ENCODE data around the gene ADCY1. TPM values are rescaled to one million over a fixed set of nuclear protein-coding genes. Genes with fewer than 3 reads are reported as not detected.

Gene ADCY1
- total RNA-seq, 1 donor from 2014 or later, result 13.7 TPM

GRCh38 chr7:45623740-45624391, 49.7 kb downstream of the ADCY1 start:
- TF ChIP-seq CTCF (conservative IDR thresholded peaks at IDR 0.05), result no peak
- no peak for DNase-seq (ENCODE audit: low read depth, low spot score)
- H3K9me3 Mint-ChIP-seq, result peaks cover 14% of the 10 kb centered on the region
- H3K36me3 Mint-ChIP-seq (ENCODE audit: low read depth), result peaks cover 19% of the 10 kb centered on the region
- H3K27me3 Mint-ChIP-seq (ENCODE audit: low read depth), result no peaks in the 10 kb centered on the region
- H3K4me1 Mint-ChIP-seq, result peaks cover 7% of the 10 kb centered on the region
- H3K27ac Mint-ChIP-seq (ENCODE audit: unreplicated experiment), result no peak overlapping the region
- no peak overlapping the region for H3K4me3 Mint-ChIP-seq

- no peak overlapping the region for H3K4me3 Mint-ChIP-seq
- no peak for TF ChIP-seq CTCF (conservative IDR thresholded peaks at IDR 0.05)
- no peak for DNase-seq (ENCODE audit: low read depth, low spot score)
- no peak overlapping the region for H3K27ac Mint-ChIP-seq (ENCODE audit: unreplicated experiment)
- peaks cover 16% of the 10 kb centered on the region for H3K9me3 Mint-ChIP-seq
- H3K4me1 Mint-ChIP-seq, result peaks cover 7% of the 10 kb centered on the region
- H3K36me3 Mint-ChIP-seq (ENCODE audit: low read depth), result peaks cover 20% of the 10 kb centered on the region
- H3K27me3 Mint-ChIP-seq (ENCODE audit: low read depth), result no peaks in the 10 kb centered on the region
Measured at GRCh38 chr7:45624392-45624760, 50.2 kb downstream of the ADCY1 start.

- Mint-ChIP-seq H3K9me3 (peaks cover 12% of the 10 kb centered on the region), H3K27me3 (ENCODE audit: low read depth) (no peaks in the 10 kb centered on the region), H3K4me3 (no peak overlapping the region)
Measured at GRCh38 chr7:45625067-45625466, 50.9 kb downstream of the ADCY1 start.

GRCh38 chr7:45625714-45626440, 51.7 kb downstream of the ADCY1 start:
- Mint-ChIP-seq H3K9me3 (peaks cover 8% of the 10 kb centered on the region), H3K27ac (ENCODE audit: unreplicated experiment) (no peak overlapping the region), H3K4me1 (peaks cover 7% of the 10 kb centered on the region), H3K27me3 (ENCODE audit: low read depth) (no peaks in the 10 kb centered on the region), H3K4me3 (no peak overlapping the region), H3K36me3 (ENCODE audit: low read depth) (peaks cover 20% of the 10 kb centered on the region)
- no peak for TF ChIP-seq CTCF (conservative IDR thresholded peaks at IDR 0.05)
- DNase-seq (ENCODE audit: low read depth, low spot score), result no peak

More at GRCh38 chr7:45625067-45625466, 50.9 kb downstream of the ADCY1 start:
- DNase-seq (ENCODE audit: low read depth, low spot score), result no peak
- peaks cover 18% of the 10 kb centered on the region for H3K36me3 Mint-ChIP-seq (ENCODE audit: low read depth)
- TF ChIP-seq CTCF (conservative IDR thresholded peaks at IDR 0.05), result no peak
- no peak overlapping the region for H3K27ac Mint-ChIP-seq (ENCODE audit: unreplicated experiment)
- peaks cover 7% of the 10 kb centered on the region for H3K4me1 Mint-ChIP-seq

GRCh38 chr7:45626441-45627430, 52.6 kb downstream of the ADCY1 start:
- no peak for DNase-seq (ENCODE audit: low read depth, low spot score)
- no peak overlapping the region for H3K27ac Mint-ChIP-seq (ENCODE audit: unreplicated experiment)
- H3K27me3 Mint-ChIP-seq (ENCODE audit: low read depth), result no peaks in the 10 kb centered on the region
- no peak for TF ChIP-seq CTCF (conservative IDR thresholded peaks at IDR 0.05)
- no peak overlapping the region for H3K4me3 Mint-ChIP-seq
- H3K4me1 Mint-ChIP-seq, result peaks cover 3% of the 10 kb centered on the region
- H3K9me3 Mint-ChIP-seq, result peaks cover 8% of the 10 kb centered on the region
- peaks cover 18% of the 10 kb centered on the region for H3K36me3 Mint-ChIP-seq (ENCODE audit: low read depth)

All from neural crest cell (in vitro differentiated cells).